GM23338 (cell line): Measurements from ENCODE around the gene SARM1.

Source experiments
- CREB1 ChIP-seq: fragments of 250-450 bp; sonication (Bioruptor Pico); IDR thresholded peaks from 2 replicates; pipeline ENCODE4 v1.5.0; 2020; ENCODE audit warnings: low read depth, mild to moderate bottlenecking, moderate library complexity
- ETS1 ChIP-seq: IDR thresholded peaks from 2 replicates; pipeline ENCODE4 v1.6.1; 2016; ENCODE audit warnings: antibody characterized with exemption
- EZH2 ChIP-seq: fragments of 200-600 bp; sonication (generic); IDR thresholded peaks from one replicate; pipeline ENCODE4 v1.8.0; 2017; ENCODE audit warnings: antibody characterized with exemption, mild to moderate bottlenecking, low read depth; ENCODE audit not compliant: unreplicated experiment
- EZH2phosphoT487 ChIP-seq: fragments of 200-600 bp; sonication (generic); IDR thresholded peaks from one replicate; pipeline ENCODE4 v1.8.1; 2018; ENCODE audit warnings: antibody characterized with exemption; ENCODE audit not compliant: unreplicated experiment
- JUNB ChIP-seq: IDR thresholded peaks from one replicate; pipeline ENCODE4 v1.6.1; 2016; ENCODE audit warnings: antibody characterized with exemption; ENCODE audit not compliant: unreplicated experiment
- POLR2AphosphoS5 ChIP-seq: IDR thresholded peaks from 2 replicates; pipeline ENCODE4 v1.6.1; 2016; ENCODE audit warnings: antibody characterized with exemption, low read depth
- REST ChIP-seq: IDR thresholded peaks from one replicate; pipeline ENCODE4 v1.6.1; 2018; ENCODE audit warnings: antibody characterized with exemption; ENCODE audit not compliant: unreplicated experiment
- STAT1 ChIP-seq: IDR thresholded peaks from one replicate; pipeline ENCODE4 v1.6.1; 2016; ENCODE audit warnings: antibody characterized with exemption; ENCODE audit not compliant: unreplicated experiment
- ZNF331 ChIP-seq: fragments of 250-450 bp; sonication (Bioruptor Pico); IDR thresholded peaks from 2 replicates; pipeline ENCODE4 v1.5.0; 2020; ENCODE audit warnings: low read depth, mild to moderate bottlenecking, moderate library complexity
- TF ChIP-seq, protein P1 (sequence below), 2 experiments: fragments of 200-600 bp in 1 of 2; sonication (generic) in 1 of 2; conservative IDR thresholded peaks; 2 replicates each; pipeline versions ENCODE4 v1.5.1 to v1.6.1; 2016 to 2017; ENCODE audit warnings: antibody characterized with exemption in 2 of 2, low read depth in 2 of 2, mild to moderate bottlenecking in 2 of 2, moderate library complexity in 1 of 2

- TF ChIP-seq, protein P1, sequence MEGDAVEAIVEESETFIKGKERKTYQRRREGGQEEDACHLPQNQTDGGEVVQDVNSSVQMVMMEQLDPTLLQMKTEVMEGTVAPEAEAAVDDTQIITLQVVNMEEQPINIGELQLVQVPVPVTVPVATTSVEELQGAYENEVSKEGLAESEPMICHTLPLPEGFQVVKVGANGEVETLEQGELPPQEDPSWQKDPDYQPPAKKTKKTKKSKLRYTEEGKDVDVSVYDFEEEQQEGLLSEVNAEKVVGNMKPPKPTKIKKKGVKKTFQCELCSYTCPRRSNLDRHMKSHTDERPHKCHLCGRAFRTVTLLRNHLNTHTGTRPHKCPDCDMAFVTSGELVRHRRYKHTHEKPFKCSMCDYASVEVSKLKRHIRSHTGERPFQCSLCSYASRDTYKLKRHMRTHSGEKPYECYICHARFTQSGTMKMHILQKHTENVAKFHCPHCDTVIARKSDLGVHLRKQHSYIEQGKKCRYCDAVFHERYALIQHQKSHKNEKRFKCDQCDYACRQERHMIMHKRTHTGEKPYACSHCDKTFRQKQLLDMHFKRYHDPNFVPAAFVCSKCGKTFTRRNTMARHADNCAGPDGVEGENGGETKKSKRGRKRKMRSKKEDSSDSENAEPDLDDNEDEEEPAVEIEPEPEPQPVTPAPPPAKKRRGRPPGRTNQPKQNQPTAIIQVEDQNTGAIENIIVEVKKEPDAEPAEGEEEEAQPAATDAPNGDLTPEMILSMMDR (conservative IDR thresholded peaks at IDR 0.05; ENCODE audit: low read depth in 2 of 2): no peak
- TF ChIP-seq REST (no peak), EZH2 (no peak), POLR2AphosphoS5 (no peak), ETS1 (no peak), ZNF331 (CRISPR knock-in tag) (no peak), JUNB (no peak), CREB1 (no peak), EZH2phosphoT487 (no peak), STAT1 (no peak)
Observed at GRCh38 chr17:28331891-28332420, 39.5 kb upstream of the SARM1 start.
